ENCODE results near the gene CRKL. TPM values are rescaled to one million over a fixed set of nuclear protein-coding genes. Genes with fewer than 3 reads are reported as not detected.

The CRKL gene
- total and polyA plus RNA-seq, 9 donors, result 36.4 to 56.8 (median 45.2) TPM

- H3K36me3 ChIP-seq (ENCODE audit: control insufficient read depth, insufficient read depth, low read length), result peaks cover 53% of the 10 kb centered on the region
Observed at GRCh38 chr22:20951151-20951931, 34.1 kb downstream of the CRKL start.

GRCh38 chr22:20951932-20952380 is 34.7 kb downstream of the CRKL start:
- peaks cover 48% of the 10 kb centered on the region for H3K36me3 ChIP-seq (ENCODE audit: control insufficient read depth, insufficient read depth, low read length)
- no peaks in the 10 kb centered on the region for H3K9me3 ChIP-seq (replicated peaks; ENCODE audit: control insufficient read depth, low read depth, low read length)
- H3K27ac ChIP-seq (ENCODE audit: low read length), result no peak overlapping the region
- no peak overlapping the region for H3K4me3 ChIP-seq (ENCODE audit: low read length)
- H3K27me3 ChIP-seq (ENCODE audit: control insufficient read depth, insufficient read depth, low read length), result peaks cover 8% of the 10 kb centered on the region
- H3K4me1 ChIP-seq (ENCODE audit: control insufficient read depth, insufficient read depth, low read length), result peaks cover 11% of the 10 kb centered on the region
- DNase-seq, result no peak
- 81% methylated on average over 5 of the region's 8 CpGs for WGBS (ENCODE audit: insufficient coverage)

More at GRCh38 chr22:20951151-20951931, 34.1 kb downstream of the CRKL start:
- H3K27me3 ChIP-seq (ENCODE audit: control insufficient read depth, insufficient read depth, low read length), result peaks cover 2% of the 10 kb centered on the region
- H3K4me1 ChIP-seq (ENCODE audit: control insufficient read depth, insufficient read depth, low read length), result peaks cover 7% of the 10 kb centered on the region
- no peak for DNase-seq
- no peak overlapping the region for H3K27ac ChIP-seq (ENCODE audit: low read length)
- 90% methylated on average over 6 of the region's 10 CpGs for WGBS (ENCODE audit: insufficient coverage)
- H3K4me3 ChIP-seq (ENCODE audit: low read length), result no peak overlapping the region
- H3K9me3 ChIP-seq (replicated peaks; ENCODE audit: control insufficient read depth, low read depth, low read length), result no peaks in the 10 kb centered on the region

DNA sequence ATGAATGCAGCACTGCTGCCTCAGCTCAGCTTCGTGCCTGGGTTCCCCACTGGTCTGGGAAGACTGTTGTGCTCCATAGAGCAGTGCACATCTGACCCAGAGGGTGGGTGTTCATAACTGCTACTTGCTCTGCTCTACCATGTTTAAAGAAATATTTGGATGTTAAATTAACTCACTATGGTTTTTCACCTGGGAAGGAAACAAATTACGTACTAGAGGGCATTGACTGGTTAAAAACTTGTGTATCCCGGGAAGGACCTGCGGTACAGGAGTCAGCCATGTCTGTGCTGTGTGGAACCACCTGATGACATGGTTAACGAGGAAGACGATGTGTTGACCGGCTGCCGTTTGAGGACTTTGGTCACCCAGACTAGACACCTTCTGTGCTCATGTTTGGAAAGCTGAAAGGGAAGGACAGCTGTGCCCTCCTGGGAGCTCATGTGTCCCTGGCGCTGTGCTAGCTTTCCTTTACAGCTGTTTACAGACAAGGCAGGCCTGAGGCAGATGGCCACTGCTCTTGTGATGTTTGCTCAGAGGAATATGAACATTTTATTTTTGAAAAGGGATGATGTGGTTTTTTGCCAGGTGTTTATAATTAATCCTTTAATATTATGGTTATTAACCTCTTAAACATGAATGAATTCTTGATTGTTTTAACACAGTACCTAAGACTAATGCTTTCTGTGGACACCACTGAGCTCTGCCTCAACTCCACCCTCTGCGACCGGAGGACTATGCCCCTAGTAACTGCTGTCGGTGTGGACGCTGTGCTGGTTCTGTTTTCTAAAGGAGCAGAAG is 35.5 kb downstream of the CRKL start:
- peaks cover 15% of the 10 kb centered on the region for H3K27me3 ChIP-seq (ENCODE audit: control insufficient read depth, insufficient read depth, low read length)
- H3K36me3 ChIP-seq (ENCODE audit: control insufficient read depth, insufficient read depth, low read length), result peaks cover 47% of the 10 kb centered on the region
- WGBS (ENCODE audit: insufficient coverage), result 53% methylated on average over 9 of the region's 13 CpGs

GRCh38 chr22:20953342-20953608 is 36.1 kb downstream of the CRKL start:
- Histone ChIP-seq H3K9me3 (replicated peaks; ENCODE audit: control insufficient read depth, low read depth, low read length) (no peaks in the 10 kb centered on the region), H3K4me3 (ENCODE audit: low read length) (no peak overlapping the region), H3K27me3 (ENCODE audit: control insufficient read depth, insufficient read depth, low read length) (peaks cover 20% of the 10 kb centered on the region), H3K4me1 (ENCODE audit: control insufficient read depth, insufficient read depth, low read length) (peaks cover 21% of the 10 kb centered on the region), H3K27ac (ENCODE audit: low read length) (no peak overlapping the region), H3K36me3 (ENCODE audit: control insufficient read depth, insufficient read depth, low read length) (peaks cover 47% of the 10 kb centered on the region)
- no peak for DNase-seq
- WGBS (ENCODE audit: insufficient coverage), result no CpG with 5 or more reads among the region's 3 CpGs

More for the DNA sequence above, 35.5 kb downstream of the CRKL start:
- Histone ChIP-seq H3K9me3 (replicated peaks; ENCODE audit: control insufficient read depth, low read depth, low read length) (no peaks in the 10 kb centered on the region), H3K27ac (ENCODE audit: low read length) (no peak overlapping the region), H3K4me1 (ENCODE audit: control insufficient read depth, insufficient read depth, low read length) (peaks cover 16% of the 10 kb centered on the region), H3K4me3 (ENCODE audit: low read length) (no peak overlapping the region)
- DNase-seq, result peak; percentile 51

DNA sequence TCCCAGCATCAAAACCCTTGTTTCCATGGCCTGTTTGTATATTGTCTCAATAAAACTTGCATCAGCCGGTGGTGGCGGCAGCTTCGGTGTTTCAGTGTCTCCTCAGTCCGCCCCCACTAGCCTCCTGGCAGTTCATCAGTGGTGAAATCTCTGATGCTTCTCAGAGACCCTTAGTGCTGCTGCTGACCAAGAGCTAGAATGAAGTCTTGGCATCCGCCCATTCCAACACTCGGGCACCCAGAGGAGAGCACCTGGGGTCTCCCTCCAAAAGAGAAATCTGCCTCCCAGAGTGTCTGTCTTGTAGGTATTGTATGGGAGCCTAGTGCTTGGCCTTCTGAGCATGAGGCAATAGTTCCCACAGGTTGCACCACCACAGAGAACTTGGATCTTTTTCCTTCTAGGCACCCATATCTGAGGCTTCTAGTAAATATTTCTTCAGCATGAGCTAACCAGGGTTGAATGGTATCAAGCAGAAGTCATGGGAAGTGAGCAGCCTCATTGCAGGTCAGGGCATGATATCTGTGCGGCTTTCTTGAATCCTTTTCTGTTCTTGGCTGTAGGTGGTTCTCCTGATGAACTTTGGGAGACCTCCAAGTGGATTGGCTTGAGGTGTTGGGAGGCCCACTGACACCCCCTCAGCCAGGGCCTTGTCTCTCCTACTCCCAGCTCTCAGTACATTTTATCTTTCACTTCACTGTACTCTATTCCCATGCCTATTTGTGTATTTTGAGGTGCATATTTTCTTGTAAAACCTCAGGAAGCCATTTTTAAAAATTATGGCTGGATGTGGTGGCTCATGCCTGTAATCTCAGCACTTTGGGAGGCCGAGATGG is 36.7 kb downstream of the CRKL start:
- H3K4me3 ChIP-seq (ENCODE audit: low read length), result no peak overlapping the region
- H3K27ac ChIP-seq (ENCODE audit: low read length), result no peak overlapping the region
- no peaks in the 10 kb centered on the region for H3K9me3 ChIP-seq (replicated peaks; ENCODE audit: control insufficient read depth, low read depth, low read length)
- peaks cover 26% of the 10 kb centered on the region for H3K27me3 ChIP-seq (ENCODE audit: control insufficient read depth, insufficient read depth, low read length)
- peaks cover 46% of the 10 kb centered on the region for H3K36me3 ChIP-seq (ENCODE audit: control insufficient read depth, insufficient read depth, low read length)
- WGBS (ENCODE audit: insufficient coverage), result 91% methylated on average over 5 of the region's 8 CpGs
- DNase-seq, result no peak
- H3K4me1 ChIP-seq (ENCODE audit: control insufficient read depth, insufficient read depth, low read length), result peaks cover 23% of the 10 kb centered on the region

- no peak overlapping the region for H3K27ac ChIP-seq (ENCODE audit: low read length)
- H3K9me3 ChIP-seq (replicated peaks; ENCODE audit: control insufficient read depth, low read depth, low read length), result no peaks in the 10 kb centered on the region
- H3K4me1 ChIP-seq (ENCODE audit: control insufficient read depth, insufficient read depth, low read length), result peaks cover 23% of the 10 kb centered on the region
- no CpG with 5 or more reads among the region's 7 CpGs for WGBS (ENCODE audit: insufficient coverage)
- DNase-seq, result no peak
- H3K4me3 ChIP-seq (ENCODE audit: low read length), result no peak overlapping the region
- peaks cover 32% of the 10 kb centered on the region for H3K36me3 ChIP-seq (ENCODE audit: control insufficient read depth, insufficient read depth, low read length)
- H3K27me3 ChIP-seq (ENCODE audit: control insufficient read depth, insufficient read depth, low read length), result peaks cover 27% of the 10 kb centered on the region
Observed at GRCh38 chr22:20955548-20955947, 38.3 kb downstream of the CRKL start.

DNA sequence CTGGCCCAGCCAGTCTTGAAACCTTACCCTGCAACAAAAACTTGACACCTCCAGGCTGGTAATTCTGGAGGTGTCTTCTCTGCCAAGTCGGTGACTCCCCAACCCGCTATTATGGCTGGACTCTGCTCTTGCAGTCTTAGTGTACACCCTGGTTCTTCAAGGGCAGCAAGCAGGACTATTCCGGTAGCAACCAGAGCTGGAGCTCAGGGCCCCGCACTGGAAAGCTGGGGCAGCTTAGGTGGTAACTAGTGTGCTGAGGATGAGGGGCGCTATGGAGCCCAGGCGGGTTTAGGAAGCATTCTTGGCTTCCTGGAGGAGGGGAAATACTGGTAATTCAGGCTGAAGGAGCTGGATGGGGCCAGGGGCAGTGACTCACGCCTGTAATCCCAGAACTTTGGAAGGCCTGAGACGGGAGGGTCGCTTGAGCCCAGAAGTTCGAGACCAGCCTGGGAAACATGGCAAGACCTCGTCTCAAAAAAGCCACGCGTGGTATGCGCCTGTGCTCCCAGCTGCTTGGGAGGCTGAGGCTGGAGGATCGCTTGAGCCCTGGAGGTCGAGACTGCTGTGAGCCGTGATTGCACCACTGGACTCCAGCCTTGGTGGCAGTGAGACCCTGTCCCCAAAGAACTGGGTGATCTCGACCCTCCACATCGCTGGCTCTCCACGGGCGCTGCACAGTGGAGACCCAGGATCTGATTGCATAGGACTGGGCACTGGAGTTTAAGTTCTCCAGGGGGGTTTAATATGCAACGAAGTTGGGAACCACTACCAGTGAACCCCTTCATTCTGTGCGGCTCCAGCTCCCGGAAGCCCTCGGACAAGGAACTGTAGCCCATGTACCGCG is 39.3 kb downstream of the CRKL start:
- Histone ChIP-seq H3K27ac (ENCODE audit: low read length) (peak overlapping the region; percentile 7), H3K4me3 (ENCODE audit: low read length) (peak overlapping the region; percentile 45), H3K4me1 (ENCODE audit: control insufficient read depth, insufficient read depth, low read length) (peaks cover 23% of the 10 kb centered on the region), H3K9me3 (replicated peaks; ENCODE audit: control insufficient read depth, low read depth, low read length) (no peaks in the 10 kb centered on the region), H3K36me3 (ENCODE audit: control insufficient read depth, insufficient read depth, low read length) (peaks cover 23% of the 10 kb centered on the region), H3K27me3 (ENCODE audit: control insufficient read depth, insufficient read depth, low read length) (peaks cover 27% of the 10 kb centered on the region)
- WGBS (ENCODE audit: insufficient coverage), result 25% methylated on average over 25 of the region's 27 CpGs
- peak; percentile 53 for DNase-seq

GRCh38 chr22:20957102-20957682 is 40.0 kb downstream of the CRKL start:
- Histone ChIP-seq H3K27me3 (ENCODE audit: control insufficient read depth, insufficient read depth, low read length) (peaks cover 27% of the 10 kb centered on the region), H3K27ac (ENCODE audit: low read length) (no peak overlapping the region), H3K36me3 (ENCODE audit: control insufficient read depth, insufficient read depth, low read length) (peaks cover 16% of the 10 kb centered on the region), H3K9me3 (replicated peaks; ENCODE audit: control insufficient read depth, low read depth, low read length) (no peaks in the 10 kb centered on the region), H3K4me1 (ENCODE audit: control insufficient read depth, insufficient read depth, low read length) (peaks cover 23% of the 10 kb centered on the region), H3K4me3 (ENCODE audit: low read length) (peak overlapping the region; percentile 45)
- 1% methylated on average over 49 of the region's 59 CpGs for WGBS (ENCODE audit: insufficient coverage)
- peak; percentile 24 for DNase-seq

Data from muscle of leg (tissue), 11 donors.